Large intestine (tissue), 12 donors: ENCODE data around the gene C1orf216. TPM values are rescaled to one million over a fixed set of nuclear protein-coding genes. Genes with fewer than 3 reads are reported as not detected.

Experiments
- DNase-seq, 2 donors: peaks; one replicate each; pipeline versions ENCODE4 v3.0.0 to v3.0.0-alpha.2; 2013
- H3K27ac ChIP-seq: one replicate; pipeline ENCODE4 v1.5.1; 2013; ENCODE audit warnings: low read length
- H3K27me3 ChIP-seq: 2 replicates; pipeline ENCODE4 v1.6.1; 2013; ENCODE audit warnings: low read length; ENCODE audit not compliant: control insufficient read depth, insufficient read depth
- H3K36me3 ChIP-seq: 2 replicates; pipeline ENCODE4 v1.6.1; 2013; ENCODE audit warnings: low read length; ENCODE audit not compliant: control insufficient read depth, insufficient read depth
- H3K4me1 ChIP-seq: one replicate; pipeline ENCODE4 v1.6.1; 2013; ENCODE audit warnings: low read length; ENCODE audit not compliant: control insufficient read depth, insufficient read depth
- H3K4me3 ChIP-seq: one replicate; pipeline ENCODE4 v1.5.1; 2013; ENCODE audit warnings: low read length
- H3K9me3 ChIP-seq: one replicate; pipeline ENCODE4 v1.6.1; 2013; ENCODE audit warnings: mild to moderate bottlenecking, low read depth, low read length, moderate library complexity; ENCODE audit not compliant: control insufficient read depth
- WGBS: methylation state at CpG from one replicate; pipeline ENCODE4 v1.1.5; 2013; ENCODE audit warnings: low lambda C conversion rate; ENCODE audit not compliant: insufficient coverage; 5-methylcytosine and 5-hydroxymethylcytosine counted together
- long read RNA-seq, 11 donors: transcript quantifications; one replicate each; lab custom pipeline, GENCODE V29; 2026
- polyA plus RNA-seq: library from polyadenylated mRNA; unstranded; fragments of 120-200 nt; gene quantifications from one replicate; pipeline ENCODE4 v1.2.1, GENCODE V29; 2013

The C1orf216 gene, protein sequence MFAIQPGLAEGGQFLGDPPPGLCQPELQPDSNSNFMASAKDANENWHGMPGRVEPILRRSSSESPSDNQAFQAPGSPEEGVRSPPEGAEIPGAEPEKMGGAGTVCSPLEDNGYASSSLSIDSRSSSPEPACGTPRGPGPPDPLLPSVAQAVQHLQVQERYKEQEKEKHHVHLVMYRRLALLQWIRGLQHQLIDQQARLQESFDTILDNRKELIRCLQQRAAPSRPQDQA
- polyA plus RNA-seq = 6.7 TPM
- long read RNA-seq, donor 1, partial matches to known transcripts = 0 of 2 reads
- long read RNA-seq, donor 1, other reads (novel, unspliced or antisense) = 0 of 2 reads
- long read RNA-seq, donor 2, partial matches to known transcripts = 0 of 2 reads
- long read RNA-seq, donor 2, other reads (novel, unspliced or antisense) = 0 of 2 reads
- long read RNA-seq, donor 3 = 0 reads
- long read RNA-seq, donor 4 = 0 reads
- long read RNA-seq, donor 5, partial matches to known transcripts = 0 of 4 reads
- long read RNA-seq, donor 5, other reads (novel, unspliced or antisense) = 0 of 4 reads
- long read RNA-seq, donor 6, partial matches to known transcripts = 0 of 1 reads
- long read RNA-seq, donor 6, other reads (novel, unspliced or antisense) = 0 of 1 reads
- long read RNA-seq, donor 7, partial matches to known transcripts = 0 of 1 reads
- long read RNA-seq, donor 7, other reads (novel, unspliced or antisense) = 0 of 1 reads
- long read RNA-seq, donor 8, partial matches to known transcripts = 0 of 2 reads
- long read RNA-seq, donor 8, other reads (novel, unspliced or antisense) = 0 of 2 reads
- long read RNA-seq, donor 9, partial matches to known transcripts = 0 of 4 reads
- long read RNA-seq, donor 9, other reads (novel, unspliced or antisense) = 0 of 4 reads
- long read RNA-seq, donor 10, partial matches to known transcripts = 0 of 2 reads
- long read RNA-seq, donor 10, other reads (novel, unspliced or antisense) = 0 of 2 reads
- long read RNA-seq, donor 11, partial matches to known transcripts = 0 of 2 reads
- long read RNA-seq, donor 11, other reads (novel, unspliced or antisense) = 0 of 2 reads

DNA sequence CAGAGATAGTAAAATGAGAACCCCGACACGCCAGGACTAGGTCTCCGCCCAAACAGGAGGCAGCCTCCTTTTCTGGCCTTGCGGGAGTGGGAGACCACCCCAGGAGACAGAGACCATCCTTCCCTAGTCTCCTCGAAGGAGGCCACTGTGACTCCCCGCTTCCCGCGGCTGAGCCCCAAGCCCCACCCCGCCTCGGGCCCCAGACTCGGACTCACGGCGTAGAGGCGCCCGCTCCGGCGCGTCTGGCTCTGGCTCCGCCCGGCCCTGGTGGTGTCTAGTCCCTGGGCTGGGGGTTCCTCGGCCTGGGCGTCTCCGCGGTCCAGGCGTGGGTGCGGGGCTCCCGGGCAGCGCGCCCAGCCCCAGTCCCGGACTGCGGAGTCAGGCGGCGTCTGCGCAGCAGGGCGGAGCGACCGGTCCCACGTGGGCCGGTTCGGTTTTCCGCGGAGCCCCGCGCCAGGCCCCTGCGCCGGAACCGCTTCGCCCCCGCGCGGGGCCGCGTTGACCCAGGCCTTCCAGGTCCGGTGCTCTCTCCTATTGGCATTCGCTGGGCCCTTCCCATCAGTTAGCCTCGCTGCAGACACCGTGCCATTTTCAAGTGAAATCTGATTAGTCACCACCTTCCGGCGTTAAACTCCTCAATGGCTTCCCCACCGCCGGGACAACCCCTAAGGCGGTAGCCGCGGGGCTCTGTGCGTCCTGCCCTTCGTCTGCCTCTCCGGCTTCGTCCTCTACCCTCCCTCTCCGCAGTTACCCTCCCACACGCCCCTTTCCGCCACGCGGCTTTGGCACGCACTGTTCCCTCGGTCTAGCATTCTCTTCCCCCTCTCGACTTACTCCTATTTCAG is at the start of gene C1orf216:
TSS of gene C1orf216 (minus strand) at position 393 of the 845 bp plus-strand sequence. CDS start 2,563 bp downstream, outside the sequence.
- WGBS = no CpG with 5 or more reads among the region's 76 CpGs
- Histone ChIP-seq H3K27me3 (peaks cover 7% of the 10 kb centered on the region), H3K27ac (peak within 1 kb of the TSS; percentile 45), H3K4me1 (no peaks in the 10 kb centered on the region), H3K9me3 (no peaks in the 10 kb centered on the region), H3K4me3 (peak within 1 kb of the TSS; percentile 60), H3K36me3 (peaks cover 5% of the 10 kb centered on the region)
- peak; percentile 58 to 70 for DNase-seq

DNA sequence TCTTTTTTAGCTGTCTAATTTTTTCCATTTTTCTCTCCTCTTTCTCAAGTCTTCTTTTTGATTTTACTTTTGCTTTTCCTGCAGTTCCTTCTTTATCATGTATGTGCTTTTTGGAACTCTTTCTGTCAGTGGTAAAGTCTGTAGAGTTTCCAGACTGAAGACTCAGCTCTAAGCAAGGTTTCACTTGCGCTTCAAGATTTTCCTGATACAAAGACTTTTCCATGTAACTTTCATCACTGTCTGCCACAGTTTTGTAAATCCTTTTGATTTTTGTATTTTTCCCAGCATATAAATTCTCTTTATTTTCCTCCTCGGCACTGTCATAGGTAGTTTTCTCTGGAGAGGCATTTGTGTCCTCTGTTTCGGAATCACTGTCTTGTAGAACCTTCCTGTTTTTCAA is 45.6 kb upstream of the C1orf216 start:
- H3K36me3 ChIP-seq = no peaks in the 10 kb centered on the region
- no peak overlapping the region for H3K27ac ChIP-seq
- 84% methylated on average over 3 of the region's 3 CpGs for WGBS
- H3K4me3 ChIP-seq = no peak overlapping the region
- H3K9me3 ChIP-seq = no peaks in the 10 kb centered on the region
- H3K27me3 ChIP-seq = no peaks in the 10 kb centered on the region
- no peak for DNase-seq
- H3K4me1 ChIP-seq = no peaks in the 10 kb centered on the region

DNA sequence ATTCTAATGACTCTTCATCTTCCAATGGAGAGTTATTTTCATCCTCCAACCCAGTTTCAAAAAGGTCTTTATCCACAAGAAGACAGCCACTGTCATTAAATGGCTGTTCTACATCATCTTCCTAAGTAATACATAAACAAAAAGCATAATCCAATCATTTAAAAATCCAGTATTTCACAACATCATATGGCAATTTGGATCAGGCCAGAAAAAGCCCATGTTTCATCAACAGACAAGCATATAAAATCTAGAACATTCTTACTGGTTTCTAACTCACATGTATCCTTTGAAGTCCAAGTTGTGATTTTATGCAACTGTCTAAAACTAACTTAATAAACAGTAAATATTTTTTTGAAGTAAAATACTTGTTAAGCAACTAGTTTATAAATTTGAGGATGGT is 44.5 kb upstream of the C1orf216 start:
- no peak for DNase-seq
- Histone ChIP-seq H3K27me3 (no peaks in the 10 kb centered on the region), H3K4me3 (no peak overlapping the region), H3K9me3 (no peaks in the 10 kb centered on the region), H3K4me1 (no peaks in the 10 kb centered on the region), H3K36me3 (no peaks in the 10 kb centered on the region), H3K27ac (no peak overlapping the region)

DNA sequence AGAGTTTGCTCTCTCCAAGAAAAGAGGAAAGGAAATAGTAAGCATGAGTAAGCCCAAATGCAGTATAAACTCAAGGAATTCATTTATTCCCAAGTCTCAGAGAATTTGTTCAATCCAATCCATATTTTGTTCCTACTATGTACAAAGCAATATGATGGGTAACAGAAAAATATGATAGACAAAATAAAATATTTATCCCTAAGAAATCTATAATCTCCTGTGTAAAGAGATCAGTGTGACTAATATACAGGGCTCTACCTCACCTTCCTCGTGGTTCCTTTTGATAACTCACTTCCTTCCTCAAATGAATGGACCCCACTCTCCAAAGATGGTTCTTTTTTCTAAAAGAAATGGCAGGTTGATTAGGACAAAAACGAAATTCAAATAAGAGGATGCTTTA is 43.5 kb upstream of the C1orf216 start:
- Histone ChIP-seq H3K27me3 (no peaks in the 10 kb centered on the region), H3K9me3 (no peaks in the 10 kb centered on the region), H3K4me3 (no peak overlapping the region), H3K4me1 (no peaks in the 10 kb centered on the region), H3K36me3 (peaks cover 2% of the 10 kb centered on the region), H3K27ac (no peak overlapping the region)
- no peak for DNase-seq
- WGBS = 100% methylated on average over 2 of the region's 2 CpGs

DNA sequence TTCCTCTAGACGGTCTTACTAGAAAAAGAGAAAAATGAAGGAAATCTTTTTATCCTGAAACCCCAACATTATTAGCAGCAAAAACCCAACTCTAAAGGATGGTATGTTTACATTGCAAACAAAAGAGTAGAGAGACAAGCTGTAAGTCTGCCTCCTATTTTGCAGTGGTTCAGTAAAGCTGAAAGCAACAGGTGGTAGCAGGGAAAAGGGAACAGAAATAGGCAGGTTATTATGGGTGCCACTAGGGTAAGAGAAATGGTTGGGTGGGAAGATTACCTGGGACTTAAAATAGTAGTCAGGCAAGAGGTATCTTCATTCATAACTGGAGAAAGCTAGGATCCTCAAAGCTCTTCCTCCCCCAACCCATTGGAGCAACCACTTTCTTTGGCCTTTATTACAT is 37.4 kb upstream of the C1orf216 start:
- no peak for DNase-seq
- no peaks in the 10 kb centered on the region for H3K4me1 ChIP-seq
- no peak overlapping the region for H3K27ac ChIP-seq
- H3K4me3 ChIP-seq = no peak overlapping the region
- H3K9me3 ChIP-seq = no peaks in the 10 kb centered on the region
- whole genome bisulfite sequencing = no CpG with 5 or more reads among the region's 1 CpG
- peaks cover 2% of the 10 kb centered on the region for H3K36me3 ChIP-seq
- H3K27me3 ChIP-seq = no peaks in the 10 kb centered on the region

DNA sequence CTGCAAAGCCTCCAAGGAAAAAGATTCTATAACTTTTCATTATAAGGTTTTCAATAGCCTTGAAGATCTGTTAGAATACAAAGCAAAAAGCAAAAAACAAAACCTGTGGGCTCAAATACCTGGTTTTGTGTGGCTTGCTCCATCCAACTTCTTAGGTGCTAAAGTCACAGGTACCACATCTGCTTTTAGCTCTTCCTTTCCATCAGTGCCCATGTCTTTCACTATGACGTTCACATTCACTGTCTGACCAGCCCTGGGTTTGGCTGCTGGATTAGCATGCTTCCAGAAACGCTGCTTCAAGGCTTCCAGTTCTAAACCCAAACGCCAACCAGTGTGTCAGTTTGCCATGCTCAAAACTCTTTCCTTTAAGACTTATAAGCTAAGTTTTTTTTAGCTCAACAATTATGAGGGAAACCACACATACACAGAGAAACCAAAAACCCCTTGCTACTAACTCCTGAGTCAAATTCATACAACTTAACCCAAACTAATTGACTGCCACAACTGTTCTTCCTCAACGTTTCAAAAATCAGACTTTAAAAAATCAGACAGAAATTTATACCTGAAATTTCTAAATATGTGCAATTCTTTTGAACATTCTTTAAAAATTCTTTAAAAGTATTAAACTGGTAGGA is 35.1 kb upstream of the C1orf216 start:
- Histone ChIP-seq H3K4me3 (no peak overlapping the region), H3K4me1 (no peaks in the 10 kb centered on the region), H3K27ac (no peak overlapping the region), H3K9me3 (no peaks in the 10 kb centered on the region), H3K27me3 (no peaks in the 10 kb centered on the region), H3K36me3 (peaks cover 2% of the 10 kb centered on the region)
- 60% methylated on average over 1 of the region's 4 CpGs for WGBS
- DNase-seq = no peak

DNA sequence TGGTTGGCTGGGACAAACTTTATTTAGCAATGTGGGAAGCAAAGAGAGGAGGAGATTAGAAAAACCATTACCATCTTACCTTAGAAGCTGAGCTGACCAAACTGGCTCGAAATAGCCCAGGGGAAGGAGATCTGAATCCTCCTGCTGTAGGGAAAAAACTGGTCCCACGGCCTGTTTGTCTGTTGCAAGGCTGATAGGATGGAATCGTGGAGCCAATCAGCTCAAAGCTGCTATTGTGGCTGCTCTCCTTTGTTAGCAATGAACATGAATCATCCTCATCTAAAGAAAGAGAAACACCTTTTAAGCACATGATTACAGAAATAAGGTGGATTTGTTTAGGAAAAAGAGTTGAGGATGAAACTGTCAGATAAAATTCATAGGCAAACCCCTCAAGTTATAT is 29.6 kb upstream of the C1orf216 start:
- no peak for DNase-seq
- H3K27ac ChIP-seq = no peak overlapping the region
- no peaks in the 10 kb centered on the region for H3K4me1 ChIP-seq
- WGBS = no CpG with 5 or more reads among the region's 3 CpGs
- H3K27me3 ChIP-seq = no peaks in the 10 kb centered on the region
- no peak overlapping the region for H3K4me3 ChIP-seq
- peaks cover 3% of the 10 kb centered on the region for H3K36me3 ChIP-seq
- H3K9me3 ChIP-seq = no peaks in the 10 kb centered on the region

DNA sequence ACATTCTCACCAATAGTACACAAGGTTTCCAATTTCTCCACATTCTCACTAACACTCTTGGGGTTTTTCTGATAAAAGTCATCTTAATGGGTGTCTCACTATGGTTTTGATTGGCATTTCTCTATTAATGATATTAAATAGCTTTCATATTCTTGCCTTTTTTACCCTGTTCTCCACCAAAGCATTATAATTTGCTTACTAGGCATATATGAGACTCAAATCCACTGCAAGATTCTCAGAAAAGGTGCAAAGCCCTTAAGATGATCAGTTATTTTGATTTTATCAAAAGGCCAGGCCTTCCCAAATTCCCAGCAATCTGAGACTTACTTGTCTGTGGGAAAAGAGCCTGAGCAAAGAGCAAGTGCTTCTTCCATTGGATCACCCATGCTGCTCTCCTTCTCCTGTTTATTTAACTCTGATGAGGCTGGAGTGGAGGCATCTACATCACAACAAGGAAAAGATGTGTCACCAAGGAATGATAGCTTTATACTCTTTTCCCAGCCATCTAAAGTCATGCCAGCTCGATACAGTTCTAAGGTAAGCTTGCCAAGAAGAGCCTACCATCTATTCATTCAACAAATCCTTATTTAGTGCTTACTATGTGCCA is 26.5 kb upstream of the C1orf216 start:
- no CpG with 5 or more reads among the region's 1 CpG for WGBS
- Histone ChIP-seq H3K36me3 (peaks cover 3% of the 10 kb centered on the region), H3K4me3 (no peak overlapping the region), H3K4me1 (no peaks in the 10 kb centered on the region), H3K27ac (no peak overlapping the region), H3K9me3 (no peaks in the 10 kb centered on the region), H3K27me3 (no peaks in the 10 kb centered on the region)
- no peak for DNase-seq

DNA sequence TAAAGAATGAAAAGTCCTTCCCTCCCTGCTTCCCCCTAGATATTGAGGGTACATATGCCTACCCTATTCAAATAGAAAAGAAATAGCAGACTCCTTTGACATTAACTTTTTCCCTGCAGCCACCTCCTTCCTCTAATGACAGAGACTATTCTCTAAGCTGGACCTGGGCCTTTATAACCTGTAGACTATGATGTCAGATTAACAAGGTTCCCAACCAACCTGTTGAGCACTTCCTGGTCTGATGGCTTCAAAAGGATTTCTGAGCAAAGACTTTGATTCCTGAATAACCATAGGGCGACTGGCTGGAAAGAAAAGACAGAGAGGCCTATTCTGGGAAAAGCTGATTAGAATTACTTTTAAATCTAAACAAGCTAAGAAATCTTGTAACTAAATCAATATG is 18.4 kb upstream of the C1orf216 start:
- WGBS = 67% methylated on average over 1 of the region's 1 CpG
- H3K27me3 ChIP-seq = no peaks in the 10 kb centered on the region
- H3K36me3 ChIP-seq = peaks cover 2% of the 10 kb centered on the region
- DNase-seq = peak; percentile 66 to 81
- H3K9me3 ChIP-seq = no peaks in the 10 kb centered on the region
- H3K4me1 ChIP-seq = no peaks in the 10 kb centered on the region
- H3K4me3 ChIP-seq = no peak overlapping the region
- H3K27ac ChIP-seq = peak overlapping the region; percentile 31
